HCT116 (cell line): ENCODE data around the gene FAH. TPM values are rescaled to one million over a fixed set of nuclear protein-coding genes. Genes with fewer than 3 reads are reported as not detected.

Experiments used
- ATAC-seq: fragments of 200-7000 bp; cut with Tn5 transposase; 2 replicates; pipeline ENCODE4 v1.9.1; 2020; ENCODE audit warnings: mild to moderate bottlenecking, moderate library complexity
- BruUV-seq: library from RNA; stranded (reverse); fragments of 400-500 nt; replicated peaks from 2 replicates; lab custom pipeline; 2021; lab: Mats Ljungman, UMichigan
- CTCF ChIA-PET: fragments of 300-600 bp; sonication (Branson Sonifier 250); formaldehyde crosslinking; loops from one replicate; lab custom pipeline; 2021; ENCODE audit warnings: antibody characterized with exemption; lab: Charles Lee
- POLR2A ChIA-PET: fragments of 300-600, 350-600 bp; sonication (Branson Sonifier 250); formaldehyde crosslinking; loops from one replicate; lab custom pipeline; 2021; ENCODE audit warnings: antibody characterized with exemption; lab: Charles Lee
- RAD21 ChIA-PET, 2 experiments: fragments of 300-600 bp; sonication (Branson Sonifier 250); formaldehyde crosslinking; loops; one replicate each; lab custom pipeline; 2023; ENCODE audit warnings: low total read pairs in 2 of 2; ENCODE audit not compliant: uncharacterized antibody in 2 of 2, unreplicated experiment in 2 of 2, low non-redundant PET in 1 of 2; lab: Charles Lee
- DNase-seq: peaks from one replicate; pipeline ENCODE4 v3.0.0-alpha.2; 2010; ENCODE audit warnings: low read depth, low spot score
- H2AFZ ChIP-seq: fragments of 200-600 bp; shearing (Covaris generic), sonication (generic); 2 replicates; pipeline ENCODE4 v1.6.1; 2017; ENCODE audit warnings: low read depth, mixed run types, mixed read lengths, antibody characterized with exemption, low read length; ENCODE audit not compliant: poor library complexity, severe bottlenecking
- H3K27ac ChIP-seq: 2 replicates; pipeline ENCODE4 v1.5.1; 2012; ENCODE audit warnings: low read depth, low read length
- H3K27me3 ChIP-seq: fragments of 200-600 bp; sonication (generic); 2 replicates; pipeline ENCODE4 v1.6.1; 2016; ENCODE audit warnings: mixed run types, low read length, mixed read lengths; ENCODE audit not compliant: insufficient read depth
- H3K36me3 ChIP-seq, 2 experiments: fragments of 200-500 bp in 1 of 2; fragments of 200-600 bp in 1 of 2; sonication (Bioruptor generic) in 1 of 2; sonication (generic) in 1 of 2; 2 replicates each; pipeline versions ENCODE4 v1.5.1 to v1.6.1; 2014 to 2016; ENCODE audit warnings: low read length in 2 of 2, inconsistent platforms in 1 of 2, mixed read lengths in 1 of 2, mixed run types in 1 of 2; ENCODE audit not compliant: insufficient read depth in 2 of 2, control insufficient read depth in 1 of 2
- H3K4me1 ChIP-seq, 2 experiments: fragments of 200-600 bp in 1 of 2; sonication (generic) in 1 of 2; 2 replicates each; pipeline versions ENCODE4 v1.5.1 to v1.6.1; 2012 to 2017; ENCODE audit warnings: low read length in 2 of 2, inconsistent platforms in 1 of 2, mild to moderate bottlenecking in 1 of 2, mixed read lengths in 1 of 2, mixed run types in 1 of 2, moderate library complexity in 1 of 2; ENCODE audit not compliant: insufficient read depth in 2 of 2, control insufficient read depth in 1 of 2
- H3K4me2 ChIP-seq: fragments of 200-600 bp; sonication (generic); 2 replicates; pipeline ENCODE4 v1.6.1; 2017; ENCODE audit warnings: mixed run types, low read length, mixed read lengths
- H3K4me3 ChIP-seq, 2 experiments: fragments of 200-600 bp in 1 of 2; sonication (generic) in 1 of 2; replicated peaks in 1 of 2; 2 replicates each; pipeline ENCODE4 v1.5.1; 2011 to 2016; ENCODE audit warnings: low read length in 2 of 2, control low read depth in 1 of 2, low read depth in 1 of 2, mild to moderate bottlenecking in 1 of 2, mixed read lengths in 1 of 2, mixed run types in 1 of 2
- H3K79me2 ChIP-seq: fragments of 200-600 bp; sonication (generic); 2 replicates; pipeline ENCODE4 v1.6.1; 2017; ENCODE audit warnings: mild to moderate bottlenecking, mixed run types, low read length, moderate library complexity, mixed read lengths; ENCODE audit not compliant: insufficient read depth
- H3K9ac ChIP-seq: fragments of 200-600 bp; sonication (generic); 2 replicates; pipeline ENCODE4 v1.6.1; 2016; ENCODE audit warnings: low read length, mixed read lengths
- H3K9me2 ChIP-seq: fragments of 200-600 bp; sonication (generic), shearing (Covaris generic); 2 replicates; pipeline ENCODE4 v1.6.1; 2017; ENCODE audit warnings: mixed run types, mild to moderate bottlenecking, moderate library complexity; ENCODE audit not compliant: insufficient read depth
- H3K9me3 ChIP-seq, 2 experiments: fragments of 200-500 bp in 1 of 2; fragments of 200-600 bp in 1 of 2; sonication (Bioruptor generic) in 1 of 2; sonication (generic) in 1 of 2; 2 replicates each; pipeline ENCODE4 v1.6.1; 2014 to 2017; ENCODE audit warnings: low read length in 2 of 2, mixed read lengths in 2 of 2, inconsistent platforms in 1 of 2, low read depth in 1 of 2, mild to moderate bottlenecking in 1 of 2, mixed run types in 1 of 2, moderate library complexity in 1 of 2; ENCODE audit not compliant: control insufficient read depth in 1 of 2, insufficient read depth in 1 of 2
- H4K20me1 ChIP-seq: fragments of 200-600 bp; sonication (generic), shearing (Covaris generic); 2 replicates; pipeline ENCODE4 v1.6.1; 2017; ENCODE audit warnings: mixed run types, mild to moderate bottlenecking, moderate library complexity; ENCODE audit not compliant: insufficient read depth
- CBX3 ChIP-seq: IDR thresholded peaks from 2 replicates; pipeline ENCODE4 v1.6.1; 2012; ENCODE audit warnings: low read depth
- EZH2phosphoT487 ChIP-seq: fragments of 200-600 bp; IDR thresholded peaks from 2 replicates; pipeline ENCODE4 v1.6.1; 2018; ENCODE audit warnings: antibody characterized with exemption, borderline replicate concordance
- SIN3A ChIP-seq: IDR thresholded peaks from 2 replicates; pipeline ENCODE4 v1.6.1; 2012; ENCODE audit warnings: low read depth
- ZFX ChIP-seq: fragments of 450-650 bp; IDR thresholded peaks from 2 replicates; pipeline ENCODE4 v1.6.1; 2017
- intact Hi-C: fragments of 100-400 bp; cut with micrococcal nuclease; formaldehyde crosslinking; loops from 2 replicates; pipeline ENCODE4 v1.10.0; 2022
- total RNA-seq: library from RNA; stranded (reverse); gene quantifications from one replicate; pipeline ENCODE4 v1.2.1, GENCODE V29; 2021; ENCODE audit not compliant: unreplicated experiment
- TF ChIP-seq, protein P1 (sequence below): IDR thresholded peaks from 2 replicates; pipeline ENCODE4 v1.6.1; 2011; ENCODE audit warnings: mild to moderate bottlenecking, low read length, moderate library complexity; ENCODE audit not compliant: insufficient replicate concordance; ENCODE audit errors: extremely low read depth
- TF ChIP-seq, protein P2 (sequence below), 3 experiments: fragments of 200-600 bp in 1 of 3; sonication (generic) in 1 of 3; IDR thresholded peaks in 2 of 3; conservative IDR thresholded peaks in 1 of 3; 2 replicates each; pipeline ENCODE4 v1.5.1; 2012 to 2017; ENCODE audit warnings: low read depth in 2 of 3, low read length in 2 of 3, antibody characterized with exemption in 1 of 3, borderline replicate concordance in 1 of 3, control low read depth in 1 of 3, mild to moderate bottlenecking in 1 of 3, mixed read lengths in 1 of 3, mixed run types in 1 of 3, moderate library complexity in 1 of 3; ENCODE audit not compliant: insufficient read depth in 1 of 3

The FAH gene
- total RNA-seq, 1 experiment from 2014 or later = 20.0 TPM

DNA sequence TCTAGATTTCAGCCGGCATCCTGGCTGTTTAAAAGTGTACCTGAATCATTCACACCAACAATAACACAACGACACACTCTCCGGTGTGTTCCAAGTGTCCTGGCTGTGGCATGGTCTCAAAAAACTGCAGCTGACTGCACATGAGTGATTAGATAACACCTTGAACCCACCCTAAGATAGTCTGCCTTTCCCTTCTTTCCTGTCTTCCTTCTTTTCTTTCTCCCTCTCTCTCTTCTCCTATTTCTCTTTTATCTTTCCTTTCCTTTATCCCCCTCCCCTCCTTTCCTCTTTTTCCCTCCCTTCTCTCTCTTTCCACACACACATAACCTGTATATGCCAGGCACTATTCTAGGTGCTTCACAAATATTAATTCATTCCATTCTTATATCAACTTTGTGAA is 1.2 kb upstream of the FAH start:
- no peak overlapping the region for H3K27ac ChIP-seq
- ChIA-PET CTCF (no interaction called here), POLR2A (interaction anchor here (1.0 kb wide), 1 partner anchor 228 kb away, joined by 3 read pairs; no protein-coding TSS in a partner anchor), RAD21 (no interaction called here)
- BruUV-seq = no TSS peak
- H2AFZ ChIP-seq = no peak overlapping the region
- peaks cover 12 to 25% of the 10 kb centered on the region in 2 experiments; a peak in 3 of 4 replicates for H3K4me1 ChIP-seq
- no peaks in the 10 kb centered on the region for H3K36me3 ChIP-seq
- no peaks in the 10 kb centered on the region for H3K9me3 ChIP-seq
- no peaks in the 10 kb centered on the region for H3K79me2 ChIP-seq
- H3K4me3 ChIP-seq = no peak overlapping the region
- no peaks in the 10 kb centered on the region for H3K9me2 ChIP-seq
- intact Hi-C loops = loop anchor here (5.0 kb wide), 1 partner anchor 79 kb away; no protein-coding TSS in a partner anchor
- no peaks in the 10 kb centered on the region for H3K27me3 ChIP-seq
- TF ChIP-seq CBX3 = no peak
- TF ChIP-seq, protein P1, sequence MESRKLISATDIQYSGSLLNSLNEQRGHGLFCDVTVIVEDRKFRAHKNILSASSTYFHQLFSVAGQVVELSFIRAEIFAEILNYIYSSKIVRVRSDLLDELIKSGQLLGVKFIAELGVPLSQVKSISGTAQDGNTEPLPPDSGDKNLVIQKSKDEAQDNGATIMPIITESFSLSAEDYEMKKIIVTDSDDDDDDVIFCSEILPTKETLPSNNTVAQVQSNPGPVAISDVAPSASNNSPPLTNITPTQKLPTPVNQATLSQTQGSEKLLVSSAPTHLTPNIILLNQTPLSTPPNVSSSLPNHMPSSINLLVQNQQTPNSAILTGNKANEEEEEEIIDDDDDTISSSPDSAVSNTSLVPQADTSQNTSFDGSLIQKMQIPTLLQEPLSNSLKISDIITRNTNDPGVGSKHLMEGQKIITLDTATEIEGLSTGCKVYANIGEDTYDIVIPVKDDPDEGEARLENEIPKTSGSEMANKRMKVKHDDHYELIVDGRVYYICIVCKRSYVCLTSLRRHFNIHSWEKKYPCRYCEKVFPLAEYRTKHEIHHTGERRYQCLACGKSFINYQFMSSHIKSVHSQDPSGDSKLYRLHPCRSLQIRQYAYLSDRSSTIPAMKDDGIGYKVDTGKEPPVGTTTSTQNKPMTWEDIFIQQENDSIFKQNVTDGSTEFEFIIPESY = no peak
- no peak for TF ChIP-seq SIN3A
- no peak for TF ChIP-seq ZFX
- TF ChIP-seq, protein P2, sequence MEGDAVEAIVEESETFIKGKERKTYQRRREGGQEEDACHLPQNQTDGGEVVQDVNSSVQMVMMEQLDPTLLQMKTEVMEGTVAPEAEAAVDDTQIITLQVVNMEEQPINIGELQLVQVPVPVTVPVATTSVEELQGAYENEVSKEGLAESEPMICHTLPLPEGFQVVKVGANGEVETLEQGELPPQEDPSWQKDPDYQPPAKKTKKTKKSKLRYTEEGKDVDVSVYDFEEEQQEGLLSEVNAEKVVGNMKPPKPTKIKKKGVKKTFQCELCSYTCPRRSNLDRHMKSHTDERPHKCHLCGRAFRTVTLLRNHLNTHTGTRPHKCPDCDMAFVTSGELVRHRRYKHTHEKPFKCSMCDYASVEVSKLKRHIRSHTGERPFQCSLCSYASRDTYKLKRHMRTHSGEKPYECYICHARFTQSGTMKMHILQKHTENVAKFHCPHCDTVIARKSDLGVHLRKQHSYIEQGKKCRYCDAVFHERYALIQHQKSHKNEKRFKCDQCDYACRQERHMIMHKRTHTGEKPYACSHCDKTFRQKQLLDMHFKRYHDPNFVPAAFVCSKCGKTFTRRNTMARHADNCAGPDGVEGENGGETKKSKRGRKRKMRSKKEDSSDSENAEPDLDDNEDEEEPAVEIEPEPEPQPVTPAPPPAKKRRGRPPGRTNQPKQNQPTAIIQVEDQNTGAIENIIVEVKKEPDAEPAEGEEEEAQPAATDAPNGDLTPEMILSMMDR (IDR thresholded peaks at IDR 0.05 in 2 of 3, conservative IDR thresholded peaks at IDR 0.05 in 1 of 3; ENCODE audit: borderline replicate concordance in 1 of 3, insufficient read depth in 1 of 3, low read depth in 2 of 3, low read length in 2 of 3) = no peak
- TF ChIP-seq EZH2phosphoT487 = no peak
- H3K4me2 ChIP-seq = peak overlapping the region; percentile 76
- DNase-seq = no peak
- H3K9ac ChIP-seq = no peak overlapping the region
- ATAC-seq = no peak
- no peaks in the 10 kb centered on the region for H4K20me1 ChIP-seq
